IgD-negative memory B cell (primary cell): Measurements from ENCODE around the gene CCDC60. TPM values are rescaled to one million over a fixed set of nuclear protein-coding genes. Genes with fewer than 3 reads are reported as not detected.

ENCODE experiments used
- H3K27ac Mint-ChIP-seq, 3 donors: one replicate each; pipeline ENCODE4 v1.8.0; 2020 to 2022; ENCODE audit warnings: mild to moderate bottlenecking in 3 of 3, mixed read lengths in 3 of 3, moderate library complexity in 1 of 3
- H3K27me3 Mint-ChIP-seq: one replicate; pipeline ENCODE4 v1.8.0; 2021; ENCODE audit warnings: mixed read lengths
- H3K36me3 Mint-ChIP-seq: one replicate; pipeline ENCODE4 v1.8.0; 2020; ENCODE audit warnings: mild to moderate bottlenecking, mixed read lengths
- H3K4me1 Mint-ChIP-seq, 3 donors: one replicate each; pipeline ENCODE4 v1.8.0; 2020 to 2022; ENCODE audit warnings: mixed read lengths in 3 of 3, mild to moderate bottlenecking in 1 of 3
- H3K4me3 Mint-ChIP-seq, 4 donors: one replicate each; pipeline ENCODE4 v1.8.0; 2020 to 2022; ENCODE audit warnings: mild to moderate bottlenecking in 4 of 4, mixed read lengths in 4 of 4, moderate library complexity in 3 of 4
- H3K9me3 Mint-ChIP-seq, 3 donors: one replicate each; pipeline ENCODE4 v1.8.0; 2020 to 2021; ENCODE audit warnings: mixed read lengths in 3 of 3, mild to moderate bottlenecking in 1 of 3
- polyA plus RNA-seq: library from polyadenylated mRNA; unstranded; fragments of 300-500 nt; fragmentation: Illumina TruSeq; gene quantifications from one replicate; pipeline ENCODE4 v1.2.3, GENCODE V29; 2021

The CCDC60 gene
- polyA plus RNA-seq, 1 donor from 2014 or later, result not detected

DNA sequence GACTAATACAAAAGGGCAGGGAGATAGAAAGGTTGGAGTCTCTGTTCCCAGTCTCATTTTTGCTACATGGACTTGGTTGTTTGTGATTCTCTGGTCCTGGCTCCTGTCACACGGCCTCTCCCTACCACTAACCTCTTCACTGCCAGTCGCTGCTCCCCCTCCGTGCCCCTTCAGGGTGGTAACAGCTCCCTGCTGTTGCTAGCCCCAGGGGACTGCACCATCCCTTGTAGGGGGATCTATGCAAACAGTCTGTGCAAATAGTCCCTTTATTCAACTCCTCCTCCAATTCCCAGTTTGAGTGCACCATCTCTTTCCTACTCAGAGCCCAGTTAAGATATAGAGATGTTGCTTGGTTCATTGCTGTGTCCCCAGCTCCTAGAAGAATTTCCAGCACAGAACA is 51.1 kb downstream of the CCDC60 start:
- Mint-ChIP-seq H3K27me3 (peaks cover 5% of the 10 kb centered on the region), H3K27ac (no peak overlapping the region), H3K4me1 (no peaks in the 10 kb centered on the region), H3K36me3 (peaks cover 2% of the 10 kb centered on the region), H3K9me3 (peaks cover 3 to 11% (median 8%) of the 10 kb centered on the region in 3 donors), H3K4me3 (no peak overlapping the region)

DNA sequence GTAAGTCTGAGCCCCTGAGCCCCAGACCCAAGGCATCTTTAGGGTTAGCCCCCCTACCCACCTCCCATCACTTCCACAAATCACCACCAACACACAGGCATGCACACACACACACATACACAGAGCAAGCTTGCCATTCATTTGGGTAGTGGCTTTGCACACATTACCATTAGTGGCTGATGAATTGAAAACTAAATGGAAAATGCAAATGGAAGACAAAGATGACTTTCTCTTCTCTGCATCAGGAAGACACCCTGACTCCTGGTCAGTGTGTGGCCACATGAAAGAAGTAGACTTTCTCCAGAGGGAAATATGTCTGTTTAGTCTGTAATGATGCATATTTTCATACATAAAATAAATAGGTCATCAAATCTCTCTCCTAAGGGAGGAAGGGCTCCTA is 55.2 kb downstream of the CCDC60 start:
- H3K4me3 Mint-ChIP-seq, result no peak overlapping the region
- peaks cover 3 to 8% (median 5%) of the 10 kb centered on the region in 3 donors for H3K9me3 Mint-ChIP-seq
- no peak overlapping the region for H3K27ac Mint-ChIP-seq
- H3K36me3 Mint-ChIP-seq, result peaks cover 2% of the 10 kb centered on the region
- no peaks in the 10 kb centered on the region for H3K4me1 Mint-ChIP-seq
- peaks cover 4% of the 10 kb centered on the region for H3K27me3 Mint-ChIP-seq

GRCh38 chr12:119391673-119392072 is 57.1 kb downstream of the CCDC60 start:
- Mint-ChIP-seq H3K9me3 (peaks cover 0 to 2% (median 0%) of the 10 kb centered on the region in 3 donors), H3K36me3 (no peaks in the 10 kb centered on the region), H3K27ac (no peak overlapping the region), H3K4me1 (no peaks in the 10 kb centered on the region), H3K27me3 (no peaks in the 10 kb centered on the region), H3K4me3 (no peak overlapping the region)

- no peaks in the 10 kb centered on the region for H3K4me1 Mint-ChIP-seq
- no peak overlapping the region for H3K4me3 Mint-ChIP-seq
- H3K27ac Mint-ChIP-seq, result no peak overlapping the region
- no peaks in the 10 kb centered on the region for H3K27me3 Mint-ChIP-seq
- H3K9me3 Mint-ChIP-seq, result peaks cover 0 to 2% (median 0%) of the 10 kb centered on the region in 3 donors
- no peaks in the 10 kb centered on the region for H3K36me3 Mint-ChIP-seq
Observed at GRCh38 chr12:119393677-119394076, 59.1 kb downstream of the CCDC60 start.

- peaks cover 0 to 2% (median 0%) of the 10 kb centered on the region in 3 donors for H3K9me3 Mint-ChIP-seq
- no peaks in the 10 kb centered on the region for H3K27me3 Mint-ChIP-seq
- H3K4me1 Mint-ChIP-seq, result no peaks in the 10 kb centered on the region
- no peaks in the 10 kb centered on the region for H3K36me3 Mint-ChIP-seq
- no peak overlapping the region for H3K27ac Mint-ChIP-seq
- no peak overlapping the region for H3K4me3 Mint-ChIP-seq
Observed at GRCh38 chr12:119397540-119397939, 63.0 kb downstream of the CCDC60 start.

DNA sequence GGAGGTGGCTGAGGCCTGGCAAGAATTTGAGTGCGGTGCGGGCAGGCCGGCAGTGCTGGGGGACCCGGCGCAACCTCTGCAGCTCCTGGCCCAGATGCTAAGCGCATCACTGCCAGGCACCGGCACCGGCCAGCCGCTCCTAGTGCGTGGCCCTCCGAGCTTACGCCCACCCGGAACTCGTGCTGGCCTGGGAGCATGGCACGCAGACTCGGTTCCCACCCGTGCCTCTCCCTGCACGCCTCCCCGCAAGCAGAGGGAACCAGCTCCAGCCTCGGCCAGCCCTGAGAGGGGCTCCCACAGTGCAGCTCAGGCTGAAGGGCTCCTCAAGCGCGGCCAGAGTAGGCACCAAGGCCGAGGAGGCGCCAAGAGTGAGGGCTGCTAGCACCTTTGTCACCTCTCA is 63.7 kb downstream of the CCDC60 start:
- H3K4me1 Mint-ChIP-seq, result no peaks in the 10 kb centered on the region
- peaks cover 0 to 2% (median 0%) of the 10 kb centered on the region in 3 donors for H3K9me3 Mint-ChIP-seq
- H3K4me3 Mint-ChIP-seq, result no peak overlapping the region
- H3K27ac Mint-ChIP-seq, result no peak overlapping the region
- H3K36me3 Mint-ChIP-seq, result no peaks in the 10 kb centered on the region
- H3K27me3 Mint-ChIP-seq, result no peaks in the 10 kb centered on the region

DNA sequence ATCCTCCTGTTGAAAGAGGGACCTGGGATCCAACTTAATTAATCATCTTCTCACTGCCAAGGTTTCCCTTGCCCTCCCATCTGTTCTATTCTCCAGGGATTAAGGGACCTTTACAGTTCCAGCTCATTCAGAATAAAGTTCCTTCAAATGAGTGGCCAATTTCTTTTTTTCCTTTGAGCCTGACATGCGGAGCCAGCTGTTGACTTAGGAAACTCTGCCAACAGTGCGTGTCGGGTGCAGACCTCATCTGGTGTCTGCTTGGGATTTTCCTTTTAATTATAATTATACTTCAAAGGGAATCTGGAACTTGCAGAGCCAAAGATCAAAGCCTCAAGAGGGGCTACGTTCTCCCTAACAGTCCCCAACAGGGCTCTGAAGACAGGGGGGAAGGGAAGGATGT is 64.8 kb downstream of the CCDC60 start:
- Mint-ChIP-seq H3K4me3 (no peak overlapping the region), H3K27me3 (no peaks in the 10 kb centered on the region), H3K4me1 (no peaks in the 10 kb centered on the region), H3K36me3 (no peaks in the 10 kb centered on the region), H3K9me3 (peaks cover 0 to 2% (median 0%) of the 10 kb centered on the region in 3 donors), H3K27ac (no peak overlapping the region)

GRCh38 chr12:119406308-119406707 is 71.8 kb downstream of the CCDC60 start:
- H3K27ac Mint-ChIP-seq, result no peak overlapping the region
- H3K4me1 Mint-ChIP-seq, result no peaks in the 10 kb centered on the region
- H3K36me3 Mint-ChIP-seq, result peaks cover 1% of the 10 kb centered on the region
- H3K4me3 Mint-ChIP-seq, result no peak overlapping the region
- H3K9me3 Mint-ChIP-seq, result no peaks in the 10 kb centered on the region
- peaks cover 7% of the 10 kb centered on the region for H3K27me3 Mint-ChIP-seq

GRCh38 chr12:119406811-119407210 is 72.3 kb downstream of the CCDC60 start:
- Mint-ChIP-seq H3K4me3 (no peak overlapping the region), H3K36me3 (peaks cover 1% of the 10 kb centered on the region), H3K27ac (no peak overlapping the region), H3K4me1 (no peaks in the 10 kb centered on the region), H3K27me3 (peaks cover 8% of the 10 kb centered on the region), H3K9me3 (no peaks in the 10 kb centered on the region)

DNA sequence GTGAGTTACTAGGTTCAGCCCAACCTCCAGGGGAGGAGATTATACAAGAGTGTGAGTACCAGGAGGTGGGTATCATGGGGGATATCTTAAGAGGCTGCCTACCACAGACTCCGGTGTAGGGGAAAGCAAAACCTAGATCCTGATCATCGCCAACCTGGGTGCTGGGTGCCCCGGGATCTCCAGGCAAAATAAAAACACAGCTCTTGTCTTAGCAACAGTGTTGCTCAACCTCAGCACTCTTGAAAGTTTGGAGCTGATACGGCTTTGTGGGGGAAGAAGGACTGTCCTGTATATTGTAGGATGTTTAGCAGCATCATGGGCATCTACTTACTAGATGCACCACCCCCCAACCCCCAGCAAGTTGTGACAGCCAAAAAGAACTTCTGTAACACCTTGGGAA is 74.5 kb downstream of the CCDC60 start:
- Mint-ChIP-seq H3K36me3 (peaks cover 1% of the 10 kb centered on the region), H3K27ac (no peak overlapping the region), H3K9me3 (peaks cover 0 to 3% (median 0%) of the 10 kb centered on the region in 3 donors), H3K27me3 (peaks cover 14% of the 10 kb centered on the region), H3K4me1 (peaks cover 0 to 1% (median 0%) of the 10 kb centered on the region in 3 donors), H3K4me3 (no peak overlapping the region)

- Mint-ChIP-seq H3K27me3 (peaks cover 15% of the 10 kb centered on the region), H3K4me1 (peaks cover 0 to 1% (median 0%) of the 10 kb centered on the region in 3 donors), H3K4me3 (no peak overlapping the region), H3K36me3 (peaks cover 1% of the 10 kb centered on the region), H3K27ac (no peak overlapping the region), H3K9me3 (peaks cover 0 to 6% (median 0%) of the 10 kb centered on the region in 3 donors)
Observed at GRCh38 chr12:119410396-119410795, 75.9 kb downstream of the CCDC60 start.

- peaks cover 0 to 8% (median 0%) of the 10 kb centered on the region in 3 donors for H3K9me3 Mint-ChIP-seq
- no peak overlapping the region for H3K27ac Mint-ChIP-seq
- no peak overlapping the region for H3K4me3 Mint-ChIP-seq
- H3K36me3 Mint-ChIP-seq, result peaks cover 1% of the 10 kb centered on the region
- peaks cover 0 to 1% (median 0%) of the 10 kb centered on the region in 3 donors for H3K4me1 Mint-ChIP-seq
- H3K27me3 Mint-ChIP-seq, result peaks cover 13% of the 10 kb centered on the region
Observed at GRCh38 chr12:119412306-119412705, 77.8 kb downstream of the CCDC60 start.

DNA sequence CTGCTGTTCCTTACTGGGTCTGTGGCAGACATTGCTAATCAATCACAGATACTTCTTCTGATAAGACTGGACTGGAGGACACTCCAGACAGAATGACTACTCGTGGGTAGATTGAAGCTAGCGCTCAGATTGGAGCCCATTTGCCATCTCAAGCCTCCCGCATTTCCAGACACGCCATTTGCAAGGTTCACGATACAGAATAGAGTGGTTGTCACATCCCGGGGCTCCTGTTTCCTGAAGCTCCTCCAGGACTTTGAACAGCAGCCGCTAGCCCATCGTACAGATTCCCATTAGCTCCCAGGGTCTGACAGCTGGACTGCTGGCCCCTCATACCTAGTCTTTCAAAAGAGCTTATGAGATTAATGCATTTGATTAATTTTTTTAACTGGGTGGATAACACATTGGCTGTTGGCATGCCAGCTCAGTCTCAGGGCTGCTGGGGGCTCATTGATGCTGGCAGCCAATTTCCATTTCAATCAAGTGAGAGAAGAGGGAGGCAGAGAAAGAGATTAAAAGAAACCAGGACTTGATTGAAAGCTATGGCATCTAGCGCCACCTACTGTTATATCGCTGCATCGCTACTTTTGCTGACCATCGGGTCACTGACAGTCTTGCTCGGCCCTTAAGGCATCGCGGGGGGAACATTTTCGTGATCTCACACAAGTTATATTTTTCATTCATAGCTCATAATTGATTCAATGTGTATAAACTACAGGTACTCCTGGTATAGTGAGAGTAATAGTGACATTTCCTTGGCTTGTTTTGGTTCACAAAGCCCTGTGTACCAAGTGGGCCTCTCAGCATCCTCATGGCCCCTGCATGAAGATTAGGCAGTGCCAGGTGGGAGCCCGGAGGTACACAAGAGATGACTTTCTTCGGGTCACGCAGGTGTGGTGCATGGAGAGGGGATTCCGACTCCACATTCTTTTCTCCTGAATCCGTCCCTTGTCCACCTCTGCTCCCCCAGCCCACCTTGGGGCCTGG is 78.6 kb downstream of the CCDC60 start:
- Mint-ChIP-seq H3K4me3 (no peak overlapping the region), H3K27ac (no peak overlapping the region), H3K9me3 (peaks cover 0 to 8% (median 0%) of the 10 kb centered on the region in 3 donors), H3K36me3 (peaks cover 1% of the 10 kb centered on the region), H3K27me3 (peaks cover 13% of the 10 kb centered on the region), H3K4me1 (peaks cover 0 to 2% (median 0%) of the 10 kb centered on the region in 3 donors)

- Mint-ChIP-seq H3K36me3 (no peaks in the 10 kb centered on the region), H3K27me3 (peaks cover 12% of the 10 kb centered on the region), H3K4me3 (no peak overlapping the region), H3K27ac (no peak overlapping the region), H3K4me1 (peaks cover 0 to 2% (median 0%) of the 10 kb centered on the region in 3 donors), H3K9me3 (peaks cover 0 to 14% (median 0%) of the 10 kb centered on the region in 3 donors)
Observed at GRCh38 chr12:119415714-119416113, 81.2 kb downstream of the CCDC60 start.

DNA sequence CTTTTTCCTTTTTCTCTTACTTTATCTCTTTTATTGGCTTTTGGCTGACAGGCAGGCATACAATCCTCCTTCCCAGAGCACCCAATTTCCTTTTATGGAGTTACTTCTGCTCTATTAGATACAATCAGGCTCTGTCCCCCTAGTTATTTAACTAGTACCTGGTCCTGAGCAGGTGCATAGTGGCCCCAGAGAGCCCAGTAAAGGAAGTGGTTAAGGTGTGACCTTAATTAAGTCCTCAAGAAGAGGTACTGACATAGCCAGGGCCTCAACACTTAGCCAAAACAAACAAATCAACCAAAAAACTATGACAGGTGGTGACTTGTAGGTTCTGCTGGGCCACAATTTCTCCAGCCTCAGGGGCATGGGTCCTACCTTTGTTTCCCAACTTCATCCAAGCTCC is 82.9 kb downstream of the CCDC60 start:
- H3K27ac Mint-ChIP-seq, result no peak overlapping the region
- no peak overlapping the region for H3K4me3 Mint-ChIP-seq
- H3K4me1 Mint-ChIP-seq, result peaks cover 0 to 2% (median 0%) of the 10 kb centered on the region in 3 donors
- H3K36me3 Mint-ChIP-seq, result peaks cover 2% of the 10 kb centered on the region
- peaks cover 11% of the 10 kb centered on the region for H3K27me3 Mint-ChIP-seq
- peaks cover 2 to 14% (median 7%) of the 10 kb centered on the region in 3 donors for H3K9me3 Mint-ChIP-seq
